Prostate gland (tissue), 2 donors: Measurements from ENCODE around the gene LPP. TPM values are rescaled to one million over a fixed set of nuclear protein-coding genes. Genes with fewer than 3 reads are reported as not detected.

ENCODE experiments used
- DNase-seq: peaks from one replicate; pipeline ENCODE4 v3.0.0-alpha.2; 2019; ENCODE audit warnings: low spot score
- H3K27ac ChIP-seq, 2 donors: fragments of 200-600 bp; sonication (generic); 2 replicates each; pipeline ENCODE4 v1.5.1; 2017 to 2019
- H3K27me3 ChIP-seq: fragments of 200-600 bp; sonication (generic); replicated peaks from 2 replicates; pipeline ENCODE4 v1.5.1; 2019; ENCODE audit not compliant: insufficient read depth
- H3K36me3 ChIP-seq, 2 donors: fragments of 200-600 bp; sonication (generic); 1 replicate in 1 of 2; 2 replicates in 1 of 2; pipeline versions ENCODE4 v1.5.1 to v1.8.1; 2017 to 2019
- H3K4me1 ChIP-seq: fragments of 200-600 bp; sonication (generic); replicated peaks from 2 replicates; pipeline ENCODE4 v1.5.1; 2019
- H3K4me3 ChIP-seq, 2 donors: fragments of 200-600 bp; sonication (generic); 2 replicates each; pipeline ENCODE4 v1.5.1; 2017 to 2019
- H3K9me3 ChIP-seq: fragments of 200-600 bp; sonication (generic); 2 replicates; pipeline ENCODE4 v1.5.1; 2017
- CTCF ChIP-seq, 4 experiments: fragments of 200-600 bp in 2 of 4; fragments of 450-650 bp in 2 of 4; sonication (generic) in 2 of 4; IDR thresholded peaks; 1 replicate in 3 of 4; 2 replicates in 1 of 4; pipeline ENCODE4 v1.5.1; 2016 to 2019; ENCODE audit warnings: antibody characterized with exemption in 4 of 4, mild to moderate bottlenecking in 2 of 4, moderate library complexity in 2 of 4
- POLR2A ChIP-seq: fragments of 450-650 bp; IDR thresholded peaks from one replicate; pipeline ENCODE4 v1.6.1; 2016; ENCODE audit warnings: antibody characterized with exemption, mild to moderate bottlenecking
- POLR2AphosphoS5 ChIP-seq: sonication (generic); formaldehyde crosslinking; IDR thresholded peaks from one replicate; pipeline ENCODE4 v1.6.1; 2017; ENCODE audit warnings: antibody characterized with exemption
- WGBS: methylation state at CpG from one replicate; pipeline ENCODE4 v1.1.5; 2018; 5-methylcytosine and 5-hydroxymethylcytosine counted together
- intact Hi-C: fragments of 100-400 bp; cut with DNase I; formaldehyde crosslinking; loops from one replicate; pipeline ENCODE4 v1.14.2; 2022
- total RNA-seq, 2 donors: library from RNA; depleted of rRNA; stranded (reverse); fragments of >200 nt; gene quantifications; one replicate each; pipeline ENCODE4 v1.1.0, GENCODE V29; 2016

LPP gene
- total RNA-seq, 2 donors from 2014 or later = 219 to 248 TPM

- no peaks in the 10 kb centered on the region for H3K27me3 ChIP-seq
- no peaks in the 10 kb centered on the region for H3K36me3 ChIP-seq
- WGBS = 62% methylated on average over 2 of the region's 2 CpGs
- no peak for DNase-seq
- H3K4me3 ChIP-seq = no peak overlapping the region
- no peak overlapping the region for H3K27ac ChIP-seq
- no peaks in the 10 kb centered on the region for H3K9me3 ChIP-seq
- no peaks in the 10 kb centered on the region for H3K4me1 ChIP-seq
- intact Hi-C loops = no loop called here
- no peak for TF ChIP-seq POLR2AphosphoS5
- TF ChIP-seq CTCF (IDR thresholded peaks at IDR 0.05) = no peak
These were observed 508.8 kb downstream of the LPP start for GRCh38 chr3:188662795-188663194.

GRCh38 chr3:188663839-188664238 lies 509.9 kb downstream of the LPP start:
- Histone ChIP-seq H3K27ac (no peak overlapping the region), H3K36me3 (no peaks in the 10 kb centered on the region), H3K4me1 (no peaks in the 10 kb centered on the region), H3K4me3 (no peak overlapping the region), H3K9me3 (no peaks in the 10 kb centered on the region), H3K27me3 (no peaks in the 10 kb centered on the region)
- no peak for TF ChIP-seq POLR2A
- no peak for TF ChIP-seq POLR2AphosphoS5
- TF ChIP-seq CTCF (IDR thresholded peaks at IDR 0.05) = no peak
- intact Hi-C loops = no loop called here
- DNase-seq = no peak
- 99% methylated on average over 5 of the region's 5 CpGs for WGBS

GRCh38 chr3:188664795-188665194 lies 510.8 kb downstream of the LPP start:
- Histone ChIP-seq H3K4me3 (no peak overlapping the region), H3K27me3 (no peaks in the 10 kb centered on the region), H3K9me3 (no peaks in the 10 kb centered on the region), H3K36me3 (no peaks in the 10 kb centered on the region), H3K4me1 (no peaks in the 10 kb centered on the region), H3K27ac (no peak overlapping the region)
- 85% methylated on average over 3 of the region's 3 CpGs for WGBS
- TF ChIP-seq POLR2A (no peak), CTCF (IDR thresholded peaks at IDR 0.05) (no peak), POLR2AphosphoS5 (no peak)
- intact Hi-C loops = no loop called here
- DNase-seq = no peak

GRCh38 chr3:188667926-188668325 lies 514.0 kb downstream of the LPP start:
- H3K4me1 ChIP-seq = no peaks in the 10 kb centered on the region
- no peaks in the 10 kb centered on the region for H3K9me3 ChIP-seq
- intact Hi-C loops = no loop called here
- no peak for DNase-seq
- H3K27ac ChIP-seq = no peak overlapping the region
- no peaks in the 10 kb centered on the region for H3K27me3 ChIP-seq
- H3K36me3 ChIP-seq = no peaks in the 10 kb centered on the region
- TF ChIP-seq CTCF (IDR thresholded peaks at IDR 0.05) = no peak
- no peak for TF ChIP-seq POLR2AphosphoS5
- TF ChIP-seq POLR2A = no peak
- no peak overlapping the region for H3K4me3 ChIP-seq
- WGBS = 85% methylated on average over 2 of the region's 2 CpGs

- Histone ChIP-seq H3K4me1 (no peaks in the 10 kb centered on the region), H3K36me3 (no peaks in the 10 kb centered on the region), H3K4me3 (no peak overlapping the region), H3K27ac (no peak overlapping the region), H3K9me3 (no peaks in the 10 kb centered on the region), H3K27me3 (no peaks in the 10 kb centered on the region)
- intact Hi-C loops = no loop called here
- WGBS = 95% methylated on average over 5 of the region's 5 CpGs
- no peak for DNase-seq
- TF ChIP-seq CTCF (IDR thresholded peaks at IDR 0.05) = no peak
- no peak for TF ChIP-seq POLR2AphosphoS5
- no peak for TF ChIP-seq POLR2A
These were observed 516.5 kb downstream of the LPP start for GRCh38 chr3:188670446-188670845.
